GM18867 (cell line): Measurements from ENCODE around the gene LMNTD1.

Experiments used
- ATAC-seq: cut with Tn5 transposase; IDR thresholded peaks from one replicate; pipeline ENCODE4 v1.9.1; 2021; ENCODE audit warnings: mild to moderate bottlenecking, moderate library complexity; ENCODE audit not compliant: unreplicated experiment

Gene LMNTD1

GRCh38 chr12:25556153-25556552 is 3.1 kb upstream of the LMNTD1 start:
- no peak for ATAC-seq

GRCh38 chr12:25552681-25553080 is 402 bp downstream of the LMNTD1 start:
- no peak for ATAC-seq

DNA sequence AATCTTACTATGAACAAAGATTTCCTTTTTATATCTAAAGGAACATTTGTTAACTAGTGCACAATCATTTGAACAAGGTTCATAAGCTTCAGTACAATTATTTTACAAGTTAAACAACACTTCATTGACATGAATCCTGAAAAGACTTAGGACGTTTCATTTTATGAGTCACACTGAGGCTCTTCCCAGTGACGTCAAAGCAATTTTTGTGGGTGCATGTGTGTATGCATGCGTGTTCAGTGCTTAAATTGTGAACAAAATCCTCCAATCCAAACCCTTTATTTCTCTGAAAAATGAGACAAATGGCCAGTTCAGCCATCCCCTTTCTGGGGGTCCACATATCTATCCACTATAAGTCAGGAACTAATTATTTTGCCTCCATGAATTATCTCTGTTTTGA is 2.9 kb downstream of the LMNTD1 start:
- ATAC-seq, result no peak

DNA sequence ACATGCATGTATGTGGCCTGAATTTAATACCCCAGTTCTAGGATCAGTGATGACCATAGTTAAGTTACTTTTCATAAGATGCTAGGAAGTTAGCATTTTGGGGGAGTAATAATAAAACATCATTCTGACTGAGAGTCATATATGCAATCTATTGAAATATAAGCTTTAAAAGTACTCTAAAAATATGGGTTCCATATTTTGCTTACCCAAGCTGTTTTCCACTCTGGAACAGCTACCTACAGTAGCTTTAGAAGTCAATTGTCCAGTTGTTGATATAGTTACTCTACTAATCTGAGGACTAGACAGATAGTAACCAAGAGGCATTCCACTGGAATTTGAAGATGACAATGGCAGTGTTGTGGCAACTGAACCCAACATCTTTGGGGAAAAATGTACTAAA is 4.0 kb downstream of the LMNTD1 start:
- ATAC-seq, result no peak

- no peak for ATAC-seq
Observed at GRCh38 chr12:25546318-25546717, 6.8 kb downstream of the LMNTD1 start.

DNA sequence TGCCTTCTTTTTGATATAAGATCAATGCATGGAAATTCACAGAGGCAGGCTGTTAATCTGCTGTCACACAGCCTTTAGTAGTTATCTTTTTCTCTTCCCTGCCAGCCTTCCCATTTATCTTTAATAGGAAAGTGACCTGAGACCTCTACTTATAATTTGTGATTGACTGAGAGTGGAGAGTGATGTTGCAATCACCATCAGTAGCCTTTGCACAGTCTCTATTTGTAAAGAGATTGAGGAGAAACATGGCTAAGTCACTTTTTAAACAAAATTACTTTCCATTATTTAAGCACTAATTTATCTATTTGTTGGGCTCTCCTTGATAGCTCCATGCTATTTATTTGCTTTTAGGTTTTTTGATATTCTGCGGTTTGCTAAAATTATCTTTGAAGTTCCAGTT is 19.9 kb downstream of the LMNTD1 start:
- ATAC-seq, result no peak

GRCh38 chr12:25531502-25532052 is 21.5 kb downstream of the LMNTD1 start:
- no peak for ATAC-seq

DNA sequence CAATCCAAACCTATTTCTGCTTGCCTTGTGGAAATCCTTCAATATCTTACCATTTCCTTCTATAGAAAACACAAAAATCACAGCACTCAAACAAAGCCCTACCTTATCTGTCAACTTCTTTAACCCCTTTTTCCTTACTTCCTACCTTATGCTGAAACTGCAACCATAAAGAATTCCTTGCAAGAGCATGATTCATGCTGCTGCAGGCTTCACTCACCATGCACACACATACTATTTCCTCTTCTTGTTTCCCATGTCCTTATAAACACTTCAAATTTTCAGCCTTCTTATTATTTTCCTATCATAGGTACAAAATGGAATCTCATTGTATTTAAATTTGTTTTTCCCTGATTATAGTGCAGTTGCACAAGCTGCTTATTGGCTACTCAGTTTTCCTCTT is 23.3 kb downstream of the LMNTD1 start:
- ATAC-seq, result no peak

DNA sequence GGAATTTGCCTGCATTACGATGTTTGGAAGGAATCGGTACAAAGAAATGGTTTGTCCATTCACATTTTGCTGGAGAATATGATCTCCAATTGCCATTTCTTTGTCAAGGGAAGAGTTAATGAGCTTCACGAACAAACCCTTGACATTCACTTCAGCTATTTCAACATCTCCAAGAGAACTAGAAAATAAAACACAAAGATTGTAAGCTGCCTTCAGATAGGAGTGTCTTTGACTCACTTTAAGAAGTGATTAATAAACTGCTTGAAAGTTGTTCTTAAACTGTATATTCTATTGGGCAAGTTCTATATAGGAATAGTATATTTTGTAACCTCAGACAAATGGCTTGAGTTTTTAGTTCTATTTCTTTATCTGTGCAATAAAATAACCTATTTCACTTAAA is 26.3 kb downstream of the LMNTD1 start:
- no peak for ATAC-seq

GRCh38 chr12:25524366-25524765 is 28.7 kb downstream of the LMNTD1 start:
- ATAC-seq, result no peak

DNA sequence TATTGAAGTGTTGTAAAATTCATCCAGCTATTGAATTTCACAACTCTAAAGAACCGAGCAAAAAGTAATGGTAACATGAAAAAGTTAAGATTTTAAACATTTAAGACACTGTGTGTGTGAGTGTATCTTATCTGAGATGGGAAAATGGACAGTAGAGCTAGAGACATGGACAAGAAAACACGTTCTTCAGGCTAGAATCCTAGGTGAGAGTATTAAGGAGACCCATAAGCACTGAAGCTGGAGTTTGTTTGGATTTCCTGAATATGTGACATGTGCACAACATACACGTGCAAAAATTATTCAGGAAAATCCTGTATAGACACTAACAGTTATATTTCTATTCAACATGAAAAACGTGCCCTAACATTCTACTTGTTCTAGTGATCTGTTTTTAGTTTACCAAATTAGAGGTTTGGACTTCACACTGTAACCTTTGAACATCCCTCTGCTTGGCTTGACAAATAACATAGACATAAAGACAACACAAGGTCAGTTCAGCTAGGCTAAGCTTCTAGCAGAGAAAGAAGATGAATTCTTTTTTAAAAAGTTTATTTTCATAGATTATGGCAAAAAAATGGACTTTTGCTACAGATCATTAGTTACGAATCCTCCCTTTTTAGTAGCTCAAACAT is 31.3 kb downstream of the LMNTD1 start:
- ATAC-seq, result no peak

GRCh38 chr12:25518512-25518911 is 34.6 kb downstream of the LMNTD1 start:
- ATAC-seq, result peak; percentile 92

DNA sequence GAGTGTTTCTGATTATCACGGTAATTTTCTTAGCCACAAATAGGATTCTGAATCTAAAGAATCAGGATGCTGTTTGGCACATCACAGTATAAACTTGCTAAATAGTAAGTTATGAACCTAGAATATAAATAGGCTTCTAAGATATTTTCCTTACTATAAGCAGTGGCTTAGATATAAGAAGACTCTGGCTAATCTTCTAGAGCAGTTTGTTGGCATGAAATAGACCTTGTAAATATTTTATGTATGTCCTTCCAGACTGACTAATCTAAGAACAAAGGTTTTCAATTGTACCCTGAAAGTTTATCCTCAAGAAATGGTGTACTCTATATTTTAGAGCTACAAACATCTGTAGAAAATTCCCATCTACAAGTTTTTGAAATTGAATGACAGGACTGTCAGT is 48.3 kb downstream of the LMNTD1 start:
- no peak for ATAC-seq

GRCh38 chr12:25503666-25504065 is 49.4 kb downstream of the LMNTD1 start:
- no peak for ATAC-seq

DNA sequence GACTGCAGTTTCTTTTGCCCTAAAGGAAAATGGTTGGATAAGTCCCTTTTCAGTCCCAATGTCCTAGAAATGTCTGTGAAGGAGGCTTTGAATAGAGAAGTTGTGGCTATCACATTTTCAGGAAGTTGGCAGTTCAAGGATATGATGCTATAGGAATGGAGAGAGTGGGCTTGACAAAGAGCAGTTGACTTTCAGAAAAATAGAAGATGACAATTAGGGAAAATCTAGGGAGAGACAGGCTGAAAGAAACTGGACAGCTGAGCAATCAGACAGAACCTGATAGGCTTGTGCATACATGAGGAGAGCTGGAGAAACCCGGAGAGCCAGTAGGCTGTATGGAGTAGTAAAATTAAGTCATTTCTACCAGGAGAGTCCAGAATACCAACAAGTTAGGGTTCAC is 50.5 kb downstream of the LMNTD1 start:
- ATAC-seq, result no peak

DNA sequence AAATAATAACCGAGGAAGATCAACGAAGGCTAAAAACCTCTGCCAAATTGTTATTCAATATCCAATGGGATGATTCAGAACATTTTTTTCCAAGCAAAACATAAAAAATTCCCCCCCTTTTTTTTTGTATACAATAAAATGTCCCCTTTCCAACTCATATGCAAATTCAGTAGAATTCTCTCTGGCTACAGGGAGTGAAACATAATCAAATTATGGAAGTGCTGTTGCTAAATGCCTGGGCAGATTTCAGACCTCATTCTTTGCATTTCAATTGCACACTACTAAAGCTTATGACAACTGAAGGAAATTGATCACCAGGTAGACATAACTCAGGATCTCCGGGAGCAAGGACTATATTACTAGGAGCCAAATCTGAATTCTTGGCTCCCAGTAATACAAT is 51.0 kb downstream of the LMNTD1 start:
- no peak for ATAC-seq

DNA sequence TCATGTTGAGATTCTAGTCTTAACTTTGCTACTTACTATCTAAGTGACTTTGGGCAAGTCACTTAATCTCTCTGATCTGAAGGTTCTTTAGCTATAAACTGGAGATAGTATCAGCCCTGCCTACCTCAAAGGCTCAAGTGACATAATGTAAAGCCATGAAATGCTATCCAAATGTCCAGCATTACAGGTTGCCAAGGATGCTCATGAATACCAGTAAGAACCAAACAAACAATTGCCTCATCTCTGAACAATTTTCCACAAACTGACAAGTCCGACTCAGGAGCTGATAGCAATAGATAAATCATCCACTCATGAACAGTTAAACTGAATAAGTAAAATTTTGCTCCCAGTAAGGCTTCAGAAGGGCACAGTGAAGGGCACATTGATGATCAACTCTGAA is 51.5 kb downstream of the LMNTD1 start:
- no peak for ATAC-seq

DNA sequence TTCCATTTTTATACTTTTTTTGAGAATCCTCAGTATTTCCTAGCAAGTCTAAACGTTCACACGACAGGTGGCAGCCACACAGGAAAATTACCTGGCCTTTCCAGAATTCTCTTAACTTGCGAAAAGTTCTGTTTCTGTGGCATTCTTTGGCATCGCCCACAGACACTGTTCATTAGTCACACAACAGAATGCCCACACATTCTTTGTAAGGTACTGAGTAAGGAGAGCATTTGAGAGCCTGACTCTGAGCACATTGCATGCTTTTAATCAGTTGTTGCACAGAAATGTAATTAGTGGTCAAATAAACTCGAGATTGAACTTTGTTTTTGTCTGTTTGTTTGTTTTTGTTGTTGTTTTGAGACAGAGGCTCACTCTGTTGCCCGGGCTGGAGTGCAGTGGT is 52.4 kb downstream of the LMNTD1 start:
- no peak for ATAC-seq

DNA sequence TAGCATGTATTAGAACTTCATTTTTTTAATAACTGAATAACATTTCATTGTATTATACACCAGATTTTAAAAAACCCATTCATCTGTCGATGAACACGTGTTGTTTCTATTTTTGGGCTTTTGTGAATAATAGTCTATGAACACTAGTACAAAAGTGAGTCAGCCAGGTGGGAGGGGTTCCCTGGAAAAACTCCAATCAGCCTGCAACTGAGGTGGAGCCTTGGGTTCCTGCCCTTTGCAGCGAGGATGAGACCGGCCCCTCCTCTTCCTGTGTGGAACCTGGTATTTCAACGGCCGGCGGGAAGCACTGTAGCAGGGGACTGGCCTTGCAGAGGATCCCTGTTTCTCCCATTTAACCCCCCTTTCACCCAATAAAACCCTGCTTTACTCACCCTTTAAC is 56.1 kb downstream of the LMNTD1 start:
- ATAC-seq, result no peak

DNA sequence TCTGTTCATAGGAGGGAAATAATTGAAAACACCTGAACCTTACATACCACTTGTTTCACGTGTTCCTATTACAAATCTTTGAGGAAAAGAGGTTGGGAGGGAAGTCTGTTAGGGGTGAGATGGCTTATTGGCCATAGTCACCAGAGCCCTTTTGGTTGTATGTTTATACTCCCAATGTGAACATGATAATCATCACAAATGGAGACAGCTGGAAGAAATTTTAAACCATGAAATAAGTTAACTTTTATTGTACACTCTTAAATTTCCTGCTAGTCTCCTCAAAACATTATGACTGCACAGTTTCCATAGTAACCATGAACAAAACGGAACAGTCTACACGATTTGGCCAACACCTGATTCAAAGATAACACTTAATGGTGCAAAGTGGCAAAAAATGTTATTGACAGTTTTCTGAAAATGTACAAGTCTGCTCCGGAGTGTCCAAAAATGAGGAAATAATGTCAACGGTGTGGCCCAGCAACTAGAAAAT is 56.9 kb downstream of the LMNTD1 start:
- no peak for ATAC-seq

GRCh38 chr12:25495331-25496097 is 57.6 kb downstream of the LMNTD1 start:
- no peak for ATAC-seq

GRCh38 chr12:25494926-25495325 is 58.2 kb downstream of the LMNTD1 start:
- ATAC-seq, result no peak
